ENCODE measurements around the gene TGFBR3. TPM values are rescaled to one million over a fixed set of nuclear protein-coding genes. Genes with fewer than 3 reads are reported as not detected.
A peak's percentile ranks its signal among the peaks of the same experiment; 100 is the strongest.
"Not testable (repeated sequence)": the region's sequence is repeated elsewhere in the genome, so short reads cannot be mapped to it uniquely, and the experiment has no call there.

The TGFBR3 gene
- total and polyA plus RNA-seq, 2 experiments from 2014 or later, result 16.2 to 26.5 TPM

DNA sequence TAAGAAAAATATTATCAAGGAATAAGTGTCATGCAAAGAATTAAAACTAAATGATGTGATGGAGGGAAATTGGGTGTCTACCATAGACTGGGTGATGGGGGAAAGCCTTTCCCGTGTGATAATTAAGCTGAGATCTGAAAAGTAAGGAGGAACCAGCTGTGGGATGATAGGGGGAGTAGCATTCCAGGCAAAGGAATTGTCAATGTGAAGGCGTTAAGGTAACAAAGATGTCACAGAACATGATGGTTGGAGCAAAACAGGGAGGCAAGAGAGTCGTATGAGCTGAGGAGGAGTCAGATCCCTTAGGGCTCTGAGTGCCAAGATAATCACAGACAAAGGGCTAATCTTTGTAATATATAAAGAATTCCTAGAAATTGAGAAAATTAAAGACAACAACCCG is 215.2 kb downstream of the TGFBR3 start:
- Histone ChIP-seq H4K20me1 (ENCODE audit: insufficient read depth) (no peaks in the 10 kb centered on the region), H3K9ac (no peak overlapping the region), H3K36me3 (ENCODE audit: low read depth) (no peaks in the 10 kb centered on the region), H3K27me3 (replicated peaks; ENCODE audit: insufficient read depth) (no peaks in the 10 kb centered on the region), H3K9me2 (ENCODE audit: insufficient read depth) (no peaks in the 10 kb centered on the region), H3K79me2 (ENCODE audit: insufficient read depth) (no peaks in the 10 kb centered on the region), H3K4me1 (ENCODE audit: insufficient read depth) (peaks cover 10% of the 10 kb centered on the region), H3K27ac (no peak overlapping the region), H3F3A (ENCODE audit: insufficient read depth) (no peaks in the 10 kb centered on the region), H2AFZ (no peak overlapping the region), H3K4me2 (ENCODE audit: unreplicated experiment) (no peak overlapping the region), H3K4me3 (no peak overlapping the region), H3K9me3 (ENCODE audit: low read depth) (no peaks in the 10 kb centered on the region)
- TF ChIP-seq EZH2phosphoT487 (IDR thresholded peaks at IDR 0.05; ENCODE audit: insufficient read depth, low read depth) (no peak), EZH2 (IDR thresholded peaks at IDR 0.05; ENCODE audit: insufficient read depth, poor library complexity, severe bottlenecking) (no peak)
- WGBS, 2 experiments (ENCODE audit: low coverage in 1 of 2, low lambda C conversion rate in 2 of 2, missing lambda C conversion rate in 2 of 2), result 81 to 89% methylated on average over 4 of the region's 4 CpGs
- no peak for DNase-seq
- in situ Hi-C loops (cut with MboI), result no loop called here

DNA sequence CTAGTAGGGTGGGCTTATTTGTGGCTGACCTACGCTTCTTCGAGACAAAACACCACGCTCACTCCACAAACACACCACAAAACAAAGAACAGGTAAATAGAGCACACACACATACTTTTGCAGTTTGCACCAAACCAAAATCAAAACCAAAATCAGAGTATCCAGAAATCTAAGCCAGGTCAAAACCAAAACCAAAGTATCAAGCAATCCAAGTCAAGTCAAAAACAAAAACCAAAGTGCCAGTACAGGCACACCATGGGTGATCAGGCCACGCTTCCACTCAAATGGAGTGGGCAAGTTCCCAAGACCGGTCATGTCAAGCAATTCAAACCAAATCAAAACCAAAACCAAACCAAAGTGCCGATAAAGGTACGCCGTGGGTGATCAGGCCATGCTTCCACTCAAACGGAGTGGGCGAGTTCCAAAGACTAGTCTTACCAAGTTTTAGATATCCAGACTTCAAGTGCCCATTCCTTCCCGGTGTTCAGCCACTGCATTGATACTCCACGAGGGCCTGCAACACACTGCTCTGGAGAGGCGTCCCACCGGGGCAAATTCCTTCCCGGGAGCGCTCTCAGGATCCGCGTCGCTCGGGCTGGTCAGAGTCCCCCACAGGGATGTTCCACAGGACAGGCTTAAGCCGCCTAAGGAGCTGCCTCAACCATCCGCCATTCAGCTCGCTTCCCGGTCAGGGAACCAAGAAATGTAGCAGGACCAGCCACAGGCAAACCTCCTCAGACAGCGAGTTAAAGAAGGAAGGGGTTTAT is 216.2 kb downstream of the TGFBR3 start:
- TF ChIP-seq EZH2phosphoT487 (IDR thresholded peaks at IDR 0.05; ENCODE audit: insufficient read depth, low read depth) (no peak), EZH2 (IDR thresholded peaks at IDR 0.05; ENCODE audit: insufficient read depth, poor library complexity, severe bottlenecking) (no peak)
- 93 to 95% methylated on average over 25 of the region's 25 CpGs for WGBS, 2 experiments (ENCODE audit: low coverage in 1 of 2, low lambda C conversion rate in 2 of 2, missing lambda C conversion rate in 2 of 2)
- in situ Hi-C loops (cut with MboI), result no loop called here

GRCh38 chr1:91666651-91667050 is 219.3 kb downstream of the TGFBR3 start:
- H3F3A ChIP-seq (ENCODE audit: insufficient read depth); in situ Hi-C loops (cut with MboI); H3K27me3 ChIP-seq (replicated peaks; ENCODE audit: insufficient read depth); H3K79me2 ChIP-seq (ENCODE audit: insufficient read depth); H3K36me3 ChIP-seq (ENCODE audit: low read depth); H3K9me3 ChIP-seq (ENCODE audit: low read depth); H3K9me2 ChIP-seq (ENCODE audit: insufficient read depth); H3K27ac ChIP-seq; H4K20me1 ChIP-seq (ENCODE audit: insufficient read depth): not testable (repeated sequence)
- H2AFZ ChIP-seq, result peak overlapping the region; percentile 75
- H3K4me1 ChIP-seq (ENCODE audit: insufficient read depth), result peaks cover 10% of the 10 kb centered on the region
- H3K4me2 ChIP-seq (ENCODE audit: unreplicated experiment), result peak overlapping the region; percentile 35
- peak overlapping the region; percentile 40 for H3K4me3 ChIP-seq
- H3K9ac ChIP-seq, result peak overlapping the region; percentile 56
- WGBS, 2 experiments (ENCODE audit: low coverage in 1 of 2, low lambda C conversion rate in 2 of 2, missing lambda C conversion rate in 2 of 2), result 2 to 4% methylated on average over 5 of the region's 5 CpGs
- DNase-seq, result peak; percentile 64

More for the DNA sequence above, 216.2 kb downstream of the TGFBR3 start:
- Histone ChIP-seq H3K4me2 (ENCODE audit: unreplicated experiment) (no peak overlapping the region), H2AFZ (no peak overlapping the region), H3K9me3 (ENCODE audit: low read depth) (no peaks in the 10 kb centered on the region), H3K4me3 (no peak overlapping the region), H4K20me1 (ENCODE audit: insufficient read depth) (no peaks in the 10 kb centered on the region), H3K79me2 (ENCODE audit: insufficient read depth) (no peaks in the 10 kb centered on the region), H3K36me3 (ENCODE audit: low read depth) (no peaks in the 10 kb centered on the region), H3K4me1 (ENCODE audit: insufficient read depth) (peaks cover 10% of the 10 kb centered on the region), H3F3A (ENCODE audit: insufficient read depth) (no peaks in the 10 kb centered on the region), H3K9ac (no peak overlapping the region), H3K27me3 (replicated peaks; ENCODE audit: insufficient read depth) (no peaks in the 10 kb centered on the region), H3K9me2 (ENCODE audit: insufficient read depth) (no peaks in the 10 kb centered on the region), H3K27ac (no peak overlapping the region)
- no peak for DNase-seq

DNA sequence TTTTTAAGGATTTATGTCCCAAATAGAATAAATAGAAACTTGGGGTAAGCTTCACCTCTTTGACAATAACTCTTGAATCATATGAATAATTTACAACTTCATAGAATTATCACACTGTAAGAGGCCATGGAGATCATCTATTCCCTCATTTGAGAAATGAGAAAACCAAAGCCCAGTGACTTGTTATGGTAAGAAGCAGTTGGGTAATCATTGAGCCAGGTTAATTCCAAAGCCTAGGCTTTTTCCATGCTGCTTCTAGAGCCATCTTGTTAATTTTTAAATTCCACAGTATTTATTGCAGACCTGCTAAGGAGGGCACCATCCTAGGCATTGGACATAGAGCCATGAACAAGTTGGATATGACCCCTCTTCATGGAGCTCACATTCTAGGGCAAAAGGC is 224.8 kb downstream of the TGFBR3 start:
- Histone ChIP-seq H3K4me1 (ENCODE audit: insufficient read depth) (no peaks in the 10 kb centered on the region), H3K36me3 (ENCODE audit: low read depth) (no peaks in the 10 kb centered on the region), H3K4me2 (ENCODE audit: unreplicated experiment) (no peak overlapping the region), H3K9me3 (ENCODE audit: low read depth) (no peaks in the 10 kb centered on the region), H3F3A (ENCODE audit: insufficient read depth) (no peaks in the 10 kb centered on the region), H3K9me2 (ENCODE audit: insufficient read depth) (no peaks in the 10 kb centered on the region), H3K27me3 (replicated peaks; ENCODE audit: insufficient read depth) (no peaks in the 10 kb centered on the region), H3K4me3 (no peak overlapping the region), H4K20me1 (ENCODE audit: insufficient read depth) (no peaks in the 10 kb centered on the region), H3K27ac (no peak overlapping the region), H2AFZ (no peak overlapping the region), H3K9ac (no peak overlapping the region), H3K79me2 (ENCODE audit: insufficient read depth) (no peaks in the 10 kb centered on the region)
- TF ChIP-seq EZH2phosphoT487 (IDR thresholded peaks at IDR 0.05; ENCODE audit: insufficient read depth, low read depth), result no peak
- TF ChIP-seq EZH2 (IDR thresholded peaks at IDR 0.05; ENCODE audit: insufficient read depth, poor library complexity, severe bottlenecking), result no peak
- no peak for DNase-seq
- in situ Hi-C loops (cut with MboI), result no loop called here

- H3K9me3 ChIP-seq (ENCODE audit: low read depth), result no peaks in the 10 kb centered on the region
- H3K4me1 ChIP-seq (ENCODE audit: insufficient read depth), result no peaks in the 10 kb centered on the region
- no peaks in the 10 kb centered on the region for H3K79me2 ChIP-seq (ENCODE audit: insufficient read depth)
- H3K4me2 ChIP-seq (ENCODE audit: unreplicated experiment), result no peak overlapping the region
- no peak overlapping the region for H3K27ac ChIP-seq
- in situ Hi-C loops (cut with MboI), result no loop called here
- no peak overlapping the region for H2AFZ ChIP-seq
- no peaks in the 10 kb centered on the region for H3K36me3 ChIP-seq (ENCODE audit: low read depth)
- no peak for TF ChIP-seq EZH2 (IDR thresholded peaks at IDR 0.05; ENCODE audit: insufficient read depth, poor library complexity, severe bottlenecking)
- no peak for TF ChIP-seq EZH2phosphoT487 (IDR thresholded peaks at IDR 0.05; ENCODE audit: insufficient read depth, low read depth)
- H3K9me2 ChIP-seq (ENCODE audit: insufficient read depth), result no peaks in the 10 kb centered on the region
- no peak overlapping the region for H3K9ac ChIP-seq
- H3F3A ChIP-seq (ENCODE audit: insufficient read depth), result no peaks in the 10 kb centered on the region
- no peaks in the 10 kb centered on the region for H4K20me1 ChIP-seq (ENCODE audit: insufficient read depth)
- no peak for DNase-seq
- no peaks in the 10 kb centered on the region for H3K27me3 ChIP-seq (replicated peaks; ENCODE audit: insufficient read depth)
- H3K4me3 ChIP-seq, result no peak overlapping the region
These were observed 225.2 kb downstream of the TGFBR3 start for GRCh38 chr1:91660708-91661107.

Data from GM23248 (cell line).